Suppressor macrophage treated with lipopolysaccharide for 4 hours (primary cell): ENCODE measurements around the gene SMURF1.
"Not testable (repeated sequence)": the region's sequence is repeated elsewhere in the genome, so short reads cannot be mapped to it uniquely, and the experiment has no call there.

Experiments
- DNase-seq: peaks from one replicate; pipeline ENCODE4 v3.0.0-alpha.2; 2020

Gene SMURF1

GRCh38 chr7:99143853-99144672, at the start of gene SMURF1:
TSS of gene SMURF1 (minus strand) at chr7:99144108. CDS start at chr7:99143780, 328 bp downstream.
- peak; percentile 84 for DNase-seq

GRCh38 chr7:99191869-99192596, 48.1 kb upstream of the SMURF1 start:
- no peak for DNase-seq

GRCh38 chr7:99190359-99191009, 46.6 kb upstream of the SMURF1 start:
- no peak for DNase-seq

GRCh38 chr7:99189222-99189621, 45.3 kb upstream of the SMURF1 start:
- no peak for DNase-seq

- DNase-seq: no peak
These were observed 44.3 kb upstream of the SMURF1 start for GRCh38 chr7:99188221-99188620.

GRCh38 chr7:99184532-99185218, 40.8 kb upstream of the SMURF1 start:
- DNase-seq: no peak

- no peak for DNase-seq
These were observed 36.3 kb upstream of the SMURF1 start for GRCh38 chr7:99180067-99180650.

- DNase-seq: no peak
These were observed 33.3 kb upstream of the SMURF1 start for GRCh38 chr7:99177165-99177564.

- no peak for DNase-seq
These were observed 29.9 kb upstream of the SMURF1 start for GRCh38 chr7:99173787-99174186.

- DNase-seq: no peak
These were observed 27.8 kb upstream of the SMURF1 start for GRCh38 chr7:99171731-99172130.

GRCh38 chr7:99170730-99171074, 26.8 kb upstream of the SMURF1 start:
- DNase-seq: no peak

GRCh38 chr7:99170065-99170729, 26.3 kb upstream of the SMURF1 start:
- no peak for DNase-seq

GRCh38 chr7:99167072-99167471, 23.2 kb upstream of the SMURF1 start:
- DNase-seq: no peak

- no peak for DNase-seq
These were observed 21.9 kb upstream of the SMURF1 start for GRCh38 chr7:99165816-99166215.

GRCh38 chr7:99163669-99164068, 19.8 kb upstream of the SMURF1 start:
- DNase-seq: not testable (repeated sequence)

- DNase-seq: no peak
These were observed 12.7 kb upstream of the SMURF1 start for GRCh38 chr7:99156649-99157048.

GRCh38 chr7:99155211-99155610, 11.3 kb upstream of the SMURF1 start:
- DNase-seq: peak; percentile 12

GRCh38 chr7:99146979-99147378, 3.1 kb upstream of the SMURF1 start:
- DNase-seq: no peak

GRCh38 chr7:99143521-99143852, 421 bp downstream of the SMURF1 start:
- no peak for DNase-seq

GRCh38 chr7:99142727-99143520, 984 bp downstream of the SMURF1 start:
- peak; percentile 92 for DNase-seq
